Measurements from ENCODE around the gene DHRSX.

The DHRSX gene

DNA sequence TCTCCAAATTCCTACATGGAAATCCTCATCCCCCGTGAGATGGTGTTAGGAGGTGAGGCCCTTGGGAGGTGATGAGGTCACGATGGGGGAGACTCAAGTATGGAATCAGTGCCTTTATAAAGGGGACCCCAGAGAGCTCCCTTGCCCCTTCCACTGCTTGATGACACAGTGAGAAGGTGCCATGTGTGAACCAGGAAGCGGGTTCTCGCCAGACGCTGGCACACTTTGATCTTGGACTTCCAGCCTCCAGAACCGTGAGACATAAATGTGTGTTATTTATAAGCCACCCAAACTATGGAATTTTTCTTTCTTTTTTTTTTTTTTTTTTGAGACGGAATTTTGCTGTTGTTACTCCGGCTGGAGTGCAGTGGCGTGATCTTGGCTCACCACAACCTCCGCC, 237.6 kb downstream of the DHRSX start:
- Histone ChIP-seq H3K4me2 (no peak overlapping the region), H3K27ac (no peak overlapping the region), H3K27me3 (ENCODE audit: insufficient read depth, low read depth) (no peaks in the 10 kb centered on the region), H3K36me3 (ENCODE audit: insufficient read depth) (no peaks in the 10 kb centered on the region), H3K79me2 (ENCODE audit: insufficient read depth, low read depth) (no peaks in the 10 kb centered on the region), H3K9ac (no peak overlapping the region), H3K4me3 (IDR thresholded peaks at IDR 0.05; ENCODE audit: insufficient read depth, low read depth, low read length) (no peak overlapping the region), H3K4me1 (ENCODE audit: low read depth, poor library complexity, severe bottlenecking) (no peaks in the 10 kb centered on the region), H2AFZ (ENCODE audit: low read depth) (no peak overlapping the region), H4K20me1 (ENCODE audit: insufficient read depth) (no peaks in the 10 kb centered on the region)
- TF ChIP-seq, protein P1, sequence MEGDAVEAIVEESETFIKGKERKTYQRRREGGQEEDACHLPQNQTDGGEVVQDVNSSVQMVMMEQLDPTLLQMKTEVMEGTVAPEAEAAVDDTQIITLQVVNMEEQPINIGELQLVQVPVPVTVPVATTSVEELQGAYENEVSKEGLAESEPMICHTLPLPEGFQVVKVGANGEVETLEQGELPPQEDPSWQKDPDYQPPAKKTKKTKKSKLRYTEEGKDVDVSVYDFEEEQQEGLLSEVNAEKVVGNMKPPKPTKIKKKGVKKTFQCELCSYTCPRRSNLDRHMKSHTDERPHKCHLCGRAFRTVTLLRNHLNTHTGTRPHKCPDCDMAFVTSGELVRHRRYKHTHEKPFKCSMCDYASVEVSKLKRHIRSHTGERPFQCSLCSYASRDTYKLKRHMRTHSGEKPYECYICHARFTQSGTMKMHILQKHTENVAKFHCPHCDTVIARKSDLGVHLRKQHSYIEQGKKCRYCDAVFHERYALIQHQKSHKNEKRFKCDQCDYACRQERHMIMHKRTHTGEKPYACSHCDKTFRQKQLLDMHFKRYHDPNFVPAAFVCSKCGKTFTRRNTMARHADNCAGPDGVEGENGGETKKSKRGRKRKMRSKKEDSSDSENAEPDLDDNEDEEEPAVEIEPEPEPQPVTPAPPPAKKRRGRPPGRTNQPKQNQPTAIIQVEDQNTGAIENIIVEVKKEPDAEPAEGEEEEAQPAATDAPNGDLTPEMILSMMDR (conservative IDR thresholded peaks at IDR 0.05; ENCODE audit: low read depth, low read length): no peak

- Histone ChIP-seq H3K36me3 (ENCODE audit: insufficient read depth) (no peaks in the 10 kb centered on the region), H3K4me3 (IDR thresholded peaks at IDR 0.05; ENCODE audit: insufficient read depth, low read depth, low read length) (no peak overlapping the region), H3K27me3 (ENCODE audit: insufficient read depth, low read depth) (no peaks in the 10 kb centered on the region), H3K27ac (no peak overlapping the region), H3K4me1 (ENCODE audit: low read depth, poor library complexity, severe bottlenecking) (no peaks in the 10 kb centered on the region), H3K79me2 (ENCODE audit: insufficient read depth, low read depth) (no peaks in the 10 kb centered on the region), H3K9ac (no peak overlapping the region), H4K20me1 (ENCODE audit: insufficient read depth) (no peaks in the 10 kb centered on the region), H2AFZ (ENCODE audit: low read depth) (no peak overlapping the region), H3K4me2 (no peak overlapping the region)
- TF ChIP-seq, protein P1 (conservative IDR thresholded peaks at IDR 0.05; ENCODE audit: low read depth, low read length): no peak
Measured at GRCh38 chrX:2262668-2263055, 238.1 kb downstream of the DHRSX start.

GRCh38 chrX:2261831-2262667, 238.7 kb downstream of the DHRSX start:
- TF ChIP-seq, protein P1 (conservative IDR thresholded peaks at IDR 0.05; ENCODE audit: low read depth, low read length): no peak
- no peak overlapping the region for H3K27ac ChIP-seq
- no peak overlapping the region for H3K4me2 ChIP-seq
- H3K4me1 ChIP-seq (ENCODE audit: low read depth, poor library complexity, severe bottlenecking): no peaks in the 10 kb centered on the region
- H4K20me1 ChIP-seq (ENCODE audit: insufficient read depth): no peaks in the 10 kb centered on the region
- H3K27me3 ChIP-seq (ENCODE audit: insufficient read depth, low read depth): no peaks in the 10 kb centered on the region
- H3K9ac ChIP-seq: no peak overlapping the region
- no peaks in the 10 kb centered on the region for H3K79me2 ChIP-seq (ENCODE audit: insufficient read depth, low read depth)
- H3K36me3 ChIP-seq (ENCODE audit: insufficient read depth): no peaks in the 10 kb centered on the region
- no peak overlapping the region for H2AFZ ChIP-seq (ENCODE audit: low read depth)
- no peak overlapping the region for H3K4me3 ChIP-seq (IDR thresholded peaks at IDR 0.05; ENCODE audit: insufficient read depth, low read depth, low read length)

- H3K9ac ChIP-seq: no peak overlapping the region
Measured at GRCh38 chrX:2252331-2253065, 248.3 kb downstream of the DHRSX start.

More at GRCh38 chrX:2252331-2253065, 248.3 kb downstream of the DHRSX start:
- Histone ChIP-seq H3K4me2 (no peak overlapping the region), H3K27ac (no peak overlapping the region), H4K20me1 (ENCODE audit: insufficient read depth) (no peaks in the 10 kb centered on the region), H3K4me3 (IDR thresholded peaks at IDR 0.05; ENCODE audit: insufficient read depth, low read depth, low read length) (no peak overlapping the region), H3K36me3 (ENCODE audit: insufficient read depth) (no peaks in the 10 kb centered on the region), H2AFZ (ENCODE audit: low read depth) (no peak overlapping the region), H3K4me1 (ENCODE audit: low read depth, poor library complexity, severe bottlenecking) (no peaks in the 10 kb centered on the region), H3K79me2 (ENCODE audit: insufficient read depth, low read depth) (no peaks in the 10 kb centered on the region), H3K27me3 (ENCODE audit: insufficient read depth, low read depth) (no peaks in the 10 kb centered on the region)
- TF ChIP-seq, protein P1 (conservative IDR thresholded peaks at IDR 0.05; ENCODE audit: low read depth, low read length): no peak
